GM12891 (cell line): Measurements from ENCODE around the gene ARF1.

Experiments used
- DNase-seq: peaks from one replicate; pipeline ENCODE4 v3.0.0; 2011; ENCODE audit warnings: low spot score; ENCODE audit not compliant: insufficient read length
- FAIRE-seq: peaks from 2 replicates; lab custom pipeline; 2011; peaks lifted over from hg19 to GRCh38; lab: Jason Lieb, UNC
- PAX5 ChIP-seq: IDR thresholded peaks from 2 replicates; pipeline ENCODE4 v1.6.1; 2011; ENCODE audit warnings: low read length, moderate library complexity, mild to moderate bottlenecking; ENCODE audit not compliant: insufficient read depth, severe bottlenecking
- POLR2A ChIP-seq: IDR thresholded peaks from 2 replicates; pipeline ENCODE4 v1.6.1; 2011; ENCODE audit warnings: low read depth, low read length, control low read depth
- POLR2AphosphoS5 ChIP-seq: IDR thresholded peaks from 2 replicates; pipeline ENCODE4 v1.6.1; 2011; ENCODE audit warnings: low read depth, low read length, control low read depth
- POU2F2 ChIP-seq: IDR thresholded peaks from 2 replicates; pipeline ENCODE4 v1.6.1; 2011; ENCODE audit warnings: low read depth, mild to moderate bottlenecking, control low read depth, low read length, moderate library complexity
- SPI1 ChIP-seq: IDR thresholded peaks from 2 replicates; pipeline ENCODE4 v1.6.1; 2011; ENCODE audit warnings: low read depth, low read length, control low read depth
- TAF1 ChIP-seq: IDR thresholded peaks from 2 replicates; pipeline ENCODE4 v1.6.1; 2011; ENCODE audit warnings: low read depth, low read length, control low read depth

Gene ARF1

GRCh38 chr1:228062812-228063211, 19.7 kb upstream of the ARF1 start:
- no peak for FAIRE-seq
- TF ChIP-seq PAX5 (no peak), POU2F2 (no peak), POLR2AphosphoS5 (no peak), SPI1 (no peak), POLR2A (no peak), TAF1 (no peak)
- DNase-seq = no peak

- FAIRE-seq = no peak
- TF ChIP-seq POU2F2 (no peak), POLR2AphosphoS5 (no peak), PAX5 (no peak), TAF1 (no peak), POLR2A (no peak), SPI1 (no peak)
Measured at GRCh38 chr1:228063251-228064191, 19.0 kb upstream of the ARF1 start.

GRCh38 chr1:228064296-228064695, 18.2 kb upstream of the ARF1 start:
- no peak for FAIRE-seq
- no peak for DNase-seq
- TF ChIP-seq SPI1 = no peak
- TF ChIP-seq POU2F2 = no peak
- no peak for TF ChIP-seq POLR2AphosphoS5
- no peak for TF ChIP-seq POLR2A
- TF ChIP-seq PAX5 = no peak
- no peak for TF ChIP-seq TAF1

More at GRCh38 chr1:228063251-228064191, 19.0 kb upstream of the ARF1 start:
- DNase-seq = no peak

- TF ChIP-seq POU2F2 = no peak
- no peak for TF ChIP-seq POLR2A
- no peak for TF ChIP-seq POLR2AphosphoS5
- TF ChIP-seq SPI1 = no peak
- no peak for TF ChIP-seq PAX5
- no peak for TF ChIP-seq TAF1
- FAIRE-seq = no peak
- DNase-seq = no peak
Measured at GRCh38 chr1:228064741-228065542, 17.6 kb upstream of the ARF1 start.

GRCh38 chr1:228065543-228066347, 16.8 kb upstream of the ARF1 start:
- TF ChIP-seq TAF1 = no peak
- no peak for TF ChIP-seq POU2F2
- TF ChIP-seq POLR2AphosphoS5 = no peak
- no peak for TF ChIP-seq SPI1
- no peak for TF ChIP-seq POLR2A
- no peak for FAIRE-seq
- DNase-seq = no peak

GRCh38 chr1:228066416-228066815, 16.1 kb upstream of the ARF1 start:
- no peak for TF ChIP-seq POLR2A
- TF ChIP-seq SPI1 = no peak
- no peak for TF ChIP-seq PAX5
- TF ChIP-seq POU2F2 = no peak
- no peak for TF ChIP-seq POLR2AphosphoS5
- TF ChIP-seq TAF1 = no peak
- no peak for FAIRE-seq
- no peak for DNase-seq

- DNase-seq (no peak), FAIRE-seq (no peak)
- TF ChIP-seq PAX5 (no peak), POLR2A (no peak), POLR2AphosphoS5 (no peak), SPI1 (no peak), POU2F2 (no peak), TAF1 (no peak)
Measured at GRCh38 chr1:228066891-228067654, 15.4 kb upstream of the ARF1 start.

GRCh38 chr1:228068359-228068758, 14.1 kb upstream of the ARF1 start:
- DNase-seq = no peak
- TF ChIP-seq POLR2A (no peak), POU2F2 (no peak), SPI1 (no peak), POLR2AphosphoS5 (no peak), TAF1 (no peak), PAX5 (no peak)
- no peak for FAIRE-seq

- TF ChIP-seq TAF1 = no peak
- TF ChIP-seq POLR2AphosphoS5 = no peak
- no peak for TF ChIP-seq POLR2A
- no peak for TF ChIP-seq POU2F2
- TF ChIP-seq SPI1 = no peak
- TF ChIP-seq PAX5 = no peak
- FAIRE-seq (no peak), DNase-seq (no peak)
Measured at GRCh38 chr1:228070173-228070572, 12.3 kb upstream of the ARF1 start.
